22Rv1 (cell line): ENCODE data around the gene BAD.

Source experiments
- H3K27ac ChIP-seq: fragments of 450-650 bp; 2 replicates; pipeline ENCODE4 v1.5.1; 2017
- ZFX ChIP-seq: fragments of 450-650 bp; IDR thresholded peaks from 2 replicates; pipeline ENCODE4 v1.6.1; 2017; ENCODE audit warnings: antibody characterized with exemption, borderline replicate concordance
- TF ChIP-seq, protein P1 (sequence below): fragments of 450-650 bp; IDR thresholded peaks from 2 replicates; pipeline ENCODE4 v1.5.1; 2017; ENCODE audit warnings: mild to moderate bottlenecking

The BAD gene

GRCh38 chr11:64220271-64220670 is 64.2 kb downstream of the BAD start:
- TF ChIP-seq, protein P1, sequence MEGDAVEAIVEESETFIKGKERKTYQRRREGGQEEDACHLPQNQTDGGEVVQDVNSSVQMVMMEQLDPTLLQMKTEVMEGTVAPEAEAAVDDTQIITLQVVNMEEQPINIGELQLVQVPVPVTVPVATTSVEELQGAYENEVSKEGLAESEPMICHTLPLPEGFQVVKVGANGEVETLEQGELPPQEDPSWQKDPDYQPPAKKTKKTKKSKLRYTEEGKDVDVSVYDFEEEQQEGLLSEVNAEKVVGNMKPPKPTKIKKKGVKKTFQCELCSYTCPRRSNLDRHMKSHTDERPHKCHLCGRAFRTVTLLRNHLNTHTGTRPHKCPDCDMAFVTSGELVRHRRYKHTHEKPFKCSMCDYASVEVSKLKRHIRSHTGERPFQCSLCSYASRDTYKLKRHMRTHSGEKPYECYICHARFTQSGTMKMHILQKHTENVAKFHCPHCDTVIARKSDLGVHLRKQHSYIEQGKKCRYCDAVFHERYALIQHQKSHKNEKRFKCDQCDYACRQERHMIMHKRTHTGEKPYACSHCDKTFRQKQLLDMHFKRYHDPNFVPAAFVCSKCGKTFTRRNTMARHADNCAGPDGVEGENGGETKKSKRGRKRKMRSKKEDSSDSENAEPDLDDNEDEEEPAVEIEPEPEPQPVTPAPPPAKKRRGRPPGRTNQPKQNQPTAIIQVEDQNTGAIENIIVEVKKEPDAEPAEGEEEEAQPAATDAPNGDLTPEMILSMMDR: no peak
- TF ChIP-seq ZFX: no peak
- peak overlapping the region; percentile 95 for H3K27ac ChIP-seq
